GM12892 (cell line): ENCODE measurements around the gene C2orf76.

ENCODE experiments used
- DNase-seq: peaks from one replicate; pipeline ENCODE4 v3.0.0; 2011; ENCODE audit not compliant: insufficient read length
- FAIRE-seq: peaks from 2 replicates; lab custom pipeline; 2011; peaks lifted over from hg19 to GRCh38; lab: Jason Lieb, UNC
- POLR2A ChIP-seq: IDR thresholded peaks from 2 replicates; pipeline ENCODE4 v1.6.1; 2011; ENCODE audit warnings: low read depth, low read length, control low read depth
- POLR2AphosphoS5 ChIP-seq: IDR thresholded peaks from 2 replicates; pipeline ENCODE4 v1.6.1; 2011; ENCODE audit warnings: low read depth, low read length, control low read depth
- TAF1 ChIP-seq: IDR thresholded peaks from 2 replicates; pipeline ENCODE4 v1.6.1; 2011; ENCODE audit warnings: low read depth, mild to moderate bottlenecking, control low read depth, low read length, borderline replicate concordance

C2orf76 gene

GRCh38 chr2:119295688-119296375, 70.8 kb downstream of the C2orf76 start:
- DNase-seq: no peak

GRCh38 chr2:119294671-119295070, 72.0 kb downstream of the C2orf76 start:
- no peak for DNase-seq
- no peak for FAIRE-seq
- no peak for TF ChIP-seq POLR2A
- TF ChIP-seq TAF1: no peak
- no peak for TF ChIP-seq POLR2AphosphoS5

More at GRCh38 chr2:119295688-119296375, 70.8 kb downstream of the C2orf76 start:
- no peak for TF ChIP-seq POLR2AphosphoS5
- no peak for TF ChIP-seq POLR2A
- no peak for TF ChIP-seq TAF1
- peak; percentile 38 for FAIRE-seq

- FAIRE-seq (no peak), DNase-seq (no peak)
- no peak for TF ChIP-seq TAF1
- no peak for TF ChIP-seq POLR2AphosphoS5
- no peak for TF ChIP-seq POLR2A
These were observed 72.7 kb downstream of the C2orf76 start for GRCh38 chr2:119293900-119294299.

GRCh38 chr2:119293254-119293653, 73.4 kb downstream of the C2orf76 start:
- FAIRE-seq (no peak), DNase-seq (no peak)
- TF ChIP-seq POLR2A: no peak
- TF ChIP-seq POLR2AphosphoS5: no peak
- no peak for TF ChIP-seq TAF1

GRCh38 chr2:119292226-119292625, 74.4 kb downstream of the C2orf76 start:
- no peak for TF ChIP-seq TAF1
- no peak for TF ChIP-seq POLR2A
- TF ChIP-seq POLR2AphosphoS5: no peak
- FAIRE-seq (no peak), DNase-seq (no peak)

GRCh38 chr2:119291588-119292167, 75.0 kb downstream of the C2orf76 start:
- DNase-seq: no peak

GRCh38 chr2:119290859-119291587, 75.6 kb downstream of the C2orf76 start:
- DNase-seq: no peak
- no peak for FAIRE-seq
- no peak for TF ChIP-seq TAF1

More at GRCh38 chr2:119291588-119292167, 75.0 kb downstream of the C2orf76 start:
- TF ChIP-seq POLR2A (no peak), TAF1 (no peak), POLR2AphosphoS5 (no peak)
- FAIRE-seq: no peak

GRCh38 chr2:119289642-119290041, 77.0 kb downstream of the C2orf76 start:
- DNase-seq (no peak), FAIRE-seq (no peak)
- no peak for TF ChIP-seq TAF1

- FAIRE-seq: no peak
- TF ChIP-seq POLR2A (no peak), POLR2AphosphoS5 (no peak), TAF1 (no peak)
These were observed 77.5 kb downstream of the C2orf76 start for GRCh38 chr2:119289093-119289492.

GRCh38 chr2:119288576-119288975, 78.1 kb downstream of the C2orf76 start:
- FAIRE-seq (no peak), DNase-seq (no peak)
- TF ChIP-seq TAF1 (no peak), POLR2A (no peak), POLR2AphosphoS5 (no peak)

More at GRCh38 chr2:119289093-119289492, 77.5 kb downstream of the C2orf76 start:
- no peak for DNase-seq

- DNase-seq (no peak), FAIRE-seq (no peak)
- no peak for TF ChIP-seq TAF1
- no peak for TF ChIP-seq POLR2AphosphoS5
- TF ChIP-seq POLR2A: no peak
These were observed 80.0 kb downstream of the C2orf76 start for GRCh38 chr2:119286661-119287060.
